ENCODE data around the gene TAGAP.
"Not testable (repeated sequence)": the region's sequence is repeated elsewhere in the genome, so short reads cannot be mapped to it uniquely, and the experiment has no call there.

The TAGAP gene

GRCh38 chr6:159042003-159042825 is 2.6 kb downstream of the TAGAP start:
- DNase-seq (ENCODE audit: low read depth): no peak
- H3K4me3 ChIP-seq (ENCODE audit: control insufficient read depth, low read depth, low read length): no peak overlapping the region
- TF ChIP-seq, protein P1, sequence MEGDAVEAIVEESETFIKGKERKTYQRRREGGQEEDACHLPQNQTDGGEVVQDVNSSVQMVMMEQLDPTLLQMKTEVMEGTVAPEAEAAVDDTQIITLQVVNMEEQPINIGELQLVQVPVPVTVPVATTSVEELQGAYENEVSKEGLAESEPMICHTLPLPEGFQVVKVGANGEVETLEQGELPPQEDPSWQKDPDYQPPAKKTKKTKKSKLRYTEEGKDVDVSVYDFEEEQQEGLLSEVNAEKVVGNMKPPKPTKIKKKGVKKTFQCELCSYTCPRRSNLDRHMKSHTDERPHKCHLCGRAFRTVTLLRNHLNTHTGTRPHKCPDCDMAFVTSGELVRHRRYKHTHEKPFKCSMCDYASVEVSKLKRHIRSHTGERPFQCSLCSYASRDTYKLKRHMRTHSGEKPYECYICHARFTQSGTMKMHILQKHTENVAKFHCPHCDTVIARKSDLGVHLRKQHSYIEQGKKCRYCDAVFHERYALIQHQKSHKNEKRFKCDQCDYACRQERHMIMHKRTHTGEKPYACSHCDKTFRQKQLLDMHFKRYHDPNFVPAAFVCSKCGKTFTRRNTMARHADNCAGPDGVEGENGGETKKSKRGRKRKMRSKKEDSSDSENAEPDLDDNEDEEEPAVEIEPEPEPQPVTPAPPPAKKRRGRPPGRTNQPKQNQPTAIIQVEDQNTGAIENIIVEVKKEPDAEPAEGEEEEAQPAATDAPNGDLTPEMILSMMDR (IDR thresholded peaks at IDR 0.05; ENCODE audit: control insufficient read depth, insufficient read depth, low read depth, low read length, missing control alignments): peak; percentile 91

DNA sequence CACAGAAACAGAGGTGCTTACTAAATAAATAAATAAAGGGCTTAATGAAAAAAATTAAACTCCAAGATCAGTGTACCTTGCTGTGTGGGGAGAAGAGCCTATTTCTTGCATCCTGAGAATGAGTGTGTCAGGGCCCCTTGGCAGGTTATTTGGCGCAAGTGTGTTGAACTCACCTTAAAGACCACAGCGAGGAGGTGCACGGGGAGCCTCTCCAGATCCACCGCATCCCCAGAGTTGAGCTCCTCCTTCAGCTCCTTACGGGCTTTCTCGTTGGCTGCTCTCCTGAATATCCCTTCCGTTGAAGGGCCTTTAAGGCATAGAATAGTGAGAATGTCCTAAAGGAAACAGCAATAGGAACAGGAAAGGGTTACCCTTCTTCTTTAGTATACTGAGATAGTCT is 3.6 kb downstream of the TAGAP start:
- H3K4me3 ChIP-seq (ENCODE audit: control insufficient read depth, low read depth, low read length): no peak overlapping the region
- no peak for DNase-seq (ENCODE audit: low read depth)
- TF ChIP-seq, protein P1 (IDR thresholded peaks at IDR 0.05; ENCODE audit: control insufficient read depth, insufficient read depth, low read depth, low read length, missing control alignments): no peak

GRCh38 chr6:159039885-159040258 is 4.9 kb downstream of the TAGAP start:
- TF ChIP-seq, protein P1 (IDR thresholded peaks at IDR 0.05; ENCODE audit: control insufficient read depth, insufficient read depth, low read depth, low read length, missing control alignments): no peak
- H3K4me3 ChIP-seq (ENCODE audit: control insufficient read depth, low read depth, low read length): no peak overlapping the region
- DNase-seq (ENCODE audit: low read depth): no peak

- H3K4me3 ChIP-seq (ENCODE audit: control insufficient read depth, low read depth, low read length): no peak overlapping the region
- DNase-seq (ENCODE audit: low read depth): peak; percentile 41
These were observed 5.6 kb downstream of the TAGAP start for GRCh38 chr6:159038914-159039884.

GRCh38 chr6:159038318-159038717 is 6.5 kb downstream of the TAGAP start:
- DNase-seq (ENCODE audit: low read depth); H3K4me3 ChIP-seq (ENCODE audit: control insufficient read depth, low read depth, low read length): not testable (repeated sequence)

More at GRCh38 chr6:159038914-159039884, 5.6 kb downstream of the TAGAP start:
- TF ChIP-seq, protein P1 (IDR thresholded peaks at IDR 0.05; ENCODE audit: control insufficient read depth, insufficient read depth, low read depth, low read length, missing control alignments): no peak

DNA sequence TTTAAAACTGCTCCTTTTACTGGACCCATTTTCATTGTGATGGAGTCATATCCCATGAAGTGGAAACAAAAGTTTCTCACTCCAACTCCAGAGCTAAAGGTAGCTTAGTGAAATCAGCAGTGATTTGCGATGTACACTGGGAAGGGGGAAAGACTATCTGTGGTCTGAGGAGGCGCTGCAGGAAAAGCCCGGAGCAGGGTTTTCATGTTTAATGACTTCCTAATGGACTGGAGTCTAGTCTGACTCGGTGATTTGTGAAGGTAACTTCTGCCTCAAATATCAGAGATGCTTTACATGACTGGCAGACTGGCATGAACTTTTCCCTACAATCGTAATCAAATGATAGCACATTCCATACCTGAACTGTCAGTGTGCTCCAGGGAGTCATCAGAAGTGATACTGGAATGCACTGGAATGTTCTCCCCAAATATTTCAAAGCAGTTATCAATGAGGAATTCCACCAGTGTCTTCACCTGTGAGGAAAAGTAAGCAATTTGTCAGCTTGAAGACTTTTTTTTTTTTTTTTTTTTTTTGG is 7.0 kb downstream of the TAGAP start:
- no peak for DNase-seq (ENCODE audit: low read depth)
- TF ChIP-seq, protein P1 (IDR thresholded peaks at IDR 0.05; ENCODE audit: control insufficient read depth, insufficient read depth, low read depth, low read length, missing control alignments): no peak
- H3K4me3 ChIP-seq (ENCODE audit: control insufficient read depth, low read depth, low read length): no peak overlapping the region
